ENCODE measurements around the gene SYT11. TPM values are rescaled to one million over a fixed set of nuclear protein-coding genes. Genes with fewer than 3 reads are reported as not detected.

Gene SYT11
- total and polyA plus RNA-seq, 12 donors = 1.1 to 28.2 (median 8.1) TPM

GRCh38 chr1:155884982-155885381, 25.6 kb downstream of the SYT11 start:
- H3K9me3 ChIP-seq (replicated peaks in 1 of 3) = no peaks in the 10 kb centered on the region
- H3K27me3 ChIP-seq = no peaks in the 10 kb centered on the region
- intact Hi-C loops (cut with DNase I) = no loop called here
- DNase-seq = no peak
- H3K4me1 ChIP-seq (replicated peaks in 1 of 2) = peaks cover 0 to 11% of the 10 kb centered on the region in 2 donors
- no peak overlapping the region for H3K4me3 ChIP-seq
- peak overlapping the region in 1 of 5 donors; percentile 7 for H3K27ac ChIP-seq
- no peak for TF ChIP-seq CTCF (IDR thresholded peaks at IDR 0.05)
- no peak for TF ChIP-seq POLR2A (IDR thresholded peaks at IDR 0.05)
- H3K36me3 ChIP-seq (replicated peaks in 1 of 2) = no peaks in the 10 kb centered on the region

DNA sequence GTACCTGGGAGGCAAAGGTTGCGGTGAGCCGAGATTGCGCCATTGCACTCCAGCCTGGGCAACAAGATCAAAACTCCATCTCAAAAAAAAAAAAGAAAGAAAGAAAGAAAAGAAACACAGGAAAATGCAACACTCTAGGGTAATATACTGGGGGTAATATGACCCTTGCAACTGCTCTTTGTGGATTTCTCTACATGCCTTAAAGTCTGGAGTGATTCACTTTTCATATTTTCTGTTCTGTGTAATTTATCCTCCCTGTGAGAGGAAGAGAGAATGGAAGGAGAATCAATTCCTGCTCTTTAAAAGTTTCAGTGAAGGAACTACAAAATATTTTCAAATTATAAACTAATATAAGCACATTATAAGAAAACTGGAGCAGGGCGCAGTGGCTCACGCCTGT, 29.1 kb downstream of the SYT11 start:
- no peak for TF ChIP-seq CTCF (IDR thresholded peaks at IDR 0.05)
- TF ChIP-seq POLR2A (IDR thresholded peaks at IDR 0.05) = no peak
- intact Hi-C loops (cut with DNase I) = no loop called here
- 95 to 99% (median 97%) methylated on average over 5 of the region's 5 CpGs for WGBS, 4 donors

DNA sequence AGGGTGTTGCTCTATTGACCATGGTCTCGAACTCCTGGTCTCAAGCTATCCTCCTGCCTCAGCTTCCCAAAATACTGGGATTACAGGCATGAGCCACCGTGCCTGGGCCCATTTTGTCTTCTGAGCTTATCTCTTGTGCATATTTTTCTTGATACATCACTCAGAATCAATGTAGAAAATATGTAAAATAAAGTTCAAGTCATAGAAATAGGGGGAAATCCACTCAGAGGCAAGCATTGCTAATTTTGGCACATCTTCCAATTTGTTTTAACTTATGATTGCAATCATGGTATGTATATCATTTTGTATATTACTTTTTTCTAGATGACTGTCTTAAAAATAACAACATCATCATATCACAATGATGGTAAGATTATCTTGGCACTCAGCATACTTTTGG, 30.2 kb downstream of the SYT11 start:
- intact Hi-C loops (cut with DNase I) = no loop called here
- Histone ChIP-seq H3K27ac (no peak overlapping the region), H3K4me3 (no peak overlapping the region), H3K36me3 (replicated peaks in 1 of 2) (no peaks in the 10 kb centered on the region), H3K27me3 (no peaks in the 10 kb centered on the region), H3K9me3 (replicated peaks in 1 of 3) (no peaks in the 10 kb centered on the region), H3K4me1 (replicated peaks in 1 of 2) (peaks cover 6 to 18% of the 10 kb centered on the region in 2 donors)
- DNase-seq = no peak
- TF ChIP-seq POLR2A (IDR thresholded peaks at IDR 0.05) = no peak
- TF ChIP-seq CTCF (IDR thresholded peaks at IDR 0.05) = no peak
- WGBS, 4 donors = 74 to 84% (median 77%) methylated on average over 2 of the region's 2 CpGs

More for the DNA sequence above, 29.1 kb downstream of the SYT11 start:
- H3K9me3 ChIP-seq (replicated peaks in 1 of 3) = no peaks in the 10 kb centered on the region
- no peaks in the 10 kb centered on the region for H3K27me3 ChIP-seq
- DNase-seq = no peak
- H3K4me3 ChIP-seq = no peak overlapping the region
- H3K4me1 ChIP-seq (replicated peaks in 1 of 2) = peaks cover 0 to 15% of the 10 kb centered on the region in 2 donors
- no peak overlapping the region for H3K27ac ChIP-seq
- H3K36me3 ChIP-seq (replicated peaks in 1 of 2) = no peaks in the 10 kb centered on the region

DNA sequence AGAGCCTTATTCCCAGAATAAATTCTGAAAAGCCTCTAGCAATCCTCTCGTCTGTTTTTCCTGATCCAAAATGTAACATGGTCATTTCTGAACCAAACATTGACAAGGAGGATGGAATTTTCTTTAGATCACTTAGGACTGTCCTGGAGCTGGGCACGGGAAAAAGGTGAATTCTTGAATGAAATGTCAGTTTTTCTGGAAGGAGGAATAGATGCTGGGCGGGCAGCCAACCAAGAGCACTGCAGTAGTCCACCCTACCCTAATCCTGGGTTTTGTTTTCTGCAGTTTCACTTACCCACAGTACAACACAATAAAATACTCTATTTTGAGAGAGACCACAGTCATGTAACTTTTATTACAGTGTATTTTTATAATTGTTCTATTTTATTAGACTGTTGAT, 30.9 kb downstream of the SYT11 start:
- H3K36me3 ChIP-seq (replicated peaks in 1 of 2) = no peaks in the 10 kb centered on the region
- TF ChIP-seq POLR2A (IDR thresholded peaks at IDR 0.05) (no peak), CTCF (IDR thresholded peaks at IDR 0.05) (no peak)
- no peak for DNase-seq
- 46 to 65% (median 55%) methylated on average over 3 of the region's 3 CpGs for WGBS, 4 donors
- H3K9me3 ChIP-seq (replicated peaks in 1 of 3) = no peaks in the 10 kb centered on the region
- intact Hi-C loops (cut with DNase I) = no loop called here
- no peak overlapping the region for H3K4me3 ChIP-seq
- H3K4me1 ChIP-seq (replicated peaks in 1 of 2) = peaks cover 6 to 11% of the 10 kb centered on the region in 2 donors
- no peaks in the 10 kb centered on the region for H3K27me3 ChIP-seq
- no peak overlapping the region for H3K27ac ChIP-seq
